UCSD-AML1 (cell line): ENCODE data around the gene RHBDD2.
"Not testable (repeated sequence)": the region's sequence is repeated elsewhere in the genome, so short reads cannot be mapped to it uniquely, and the experiment has no call there.

Experiments
- DNase-seq: peaks from one replicate; lab custom pipeline; 2025; ENCODE audit not compliant: unreplicated experiment; lab: John Stamatoyannopoulos, UW

RHBDD2 gene

GRCh38 chr7:75866114-75866488 lies 12.7 kb upstream of the RHBDD2 start:
- no peak for DNase-seq

- peak; percentile 16 for DNase-seq
Measured at GRCh38 chr7:75866489-75867389, 12.1 kb upstream of the RHBDD2 start.

DNA sequence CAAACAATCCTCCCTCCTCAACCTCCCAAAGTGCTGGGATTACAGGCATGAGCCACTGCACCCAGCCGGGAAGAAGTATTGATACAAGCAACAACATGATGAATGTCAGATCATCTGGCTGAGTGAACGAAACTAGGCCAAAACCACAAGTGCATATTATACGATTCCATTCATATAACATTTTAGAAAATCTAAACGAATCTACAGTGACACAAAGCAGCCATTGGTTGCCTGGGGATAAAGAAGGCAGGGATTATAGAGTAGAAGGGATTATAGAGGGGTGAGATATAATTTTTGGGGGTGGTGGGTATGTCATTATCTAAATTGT lies 11.5 kb upstream of the RHBDD2 start:
- DNase-seq: no peak

DNA sequence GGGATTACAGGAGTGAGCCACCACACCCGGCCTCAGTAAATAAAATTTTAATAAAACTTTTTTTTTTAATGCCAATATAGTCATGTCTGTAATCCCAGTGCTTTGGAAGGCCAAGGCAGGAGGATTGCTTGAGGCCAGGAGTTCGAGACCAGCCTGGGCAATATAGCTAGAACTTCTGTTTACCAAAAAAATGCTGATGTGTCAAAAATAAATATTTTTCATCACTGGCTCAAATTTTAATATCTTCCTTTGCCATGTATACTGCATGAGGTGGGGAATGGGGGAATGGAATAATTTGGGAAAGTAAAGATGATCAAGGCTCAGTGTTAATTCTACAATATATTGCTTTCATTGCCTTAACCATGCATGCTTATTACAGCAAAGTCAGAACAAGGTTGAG lies 10.7 kb upstream of the RHBDD2 start:
- no peak for DNase-seq

- no peak for DNase-seq
Measured at GRCh38 chr7:75869776-75870379, 9.0 kb upstream of the RHBDD2 start.

DNA sequence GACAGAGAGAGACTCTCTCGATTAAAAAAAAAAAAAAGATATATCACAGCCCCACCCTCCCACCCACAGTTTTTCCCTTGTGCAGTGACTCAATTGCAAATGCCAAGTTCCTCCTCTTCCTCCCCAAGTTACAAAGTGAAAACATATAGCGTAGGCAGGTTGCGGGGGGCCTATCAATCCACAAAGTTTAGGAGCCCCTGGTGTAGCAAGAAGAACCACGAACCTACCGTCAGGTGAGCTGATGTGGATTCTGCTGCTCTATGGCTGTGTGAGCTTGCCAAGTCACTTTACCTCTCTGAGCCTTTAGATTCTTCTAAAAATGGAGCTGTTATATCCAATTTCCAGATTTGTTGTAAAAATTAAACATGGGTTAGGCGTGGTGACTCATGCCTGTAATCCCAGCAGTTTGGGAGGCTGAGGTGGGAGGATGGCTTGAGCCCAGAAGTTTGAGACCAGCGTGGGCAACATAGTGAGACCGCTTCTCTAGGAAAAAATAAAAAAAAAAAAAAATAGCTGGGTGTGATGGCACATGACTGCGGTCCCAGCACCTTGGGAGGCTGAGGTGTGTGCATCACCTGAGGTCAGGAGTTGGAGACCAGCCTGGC lies 8.2 kb upstream of the RHBDD2 start:
- DNase-seq: no peak

DNA sequence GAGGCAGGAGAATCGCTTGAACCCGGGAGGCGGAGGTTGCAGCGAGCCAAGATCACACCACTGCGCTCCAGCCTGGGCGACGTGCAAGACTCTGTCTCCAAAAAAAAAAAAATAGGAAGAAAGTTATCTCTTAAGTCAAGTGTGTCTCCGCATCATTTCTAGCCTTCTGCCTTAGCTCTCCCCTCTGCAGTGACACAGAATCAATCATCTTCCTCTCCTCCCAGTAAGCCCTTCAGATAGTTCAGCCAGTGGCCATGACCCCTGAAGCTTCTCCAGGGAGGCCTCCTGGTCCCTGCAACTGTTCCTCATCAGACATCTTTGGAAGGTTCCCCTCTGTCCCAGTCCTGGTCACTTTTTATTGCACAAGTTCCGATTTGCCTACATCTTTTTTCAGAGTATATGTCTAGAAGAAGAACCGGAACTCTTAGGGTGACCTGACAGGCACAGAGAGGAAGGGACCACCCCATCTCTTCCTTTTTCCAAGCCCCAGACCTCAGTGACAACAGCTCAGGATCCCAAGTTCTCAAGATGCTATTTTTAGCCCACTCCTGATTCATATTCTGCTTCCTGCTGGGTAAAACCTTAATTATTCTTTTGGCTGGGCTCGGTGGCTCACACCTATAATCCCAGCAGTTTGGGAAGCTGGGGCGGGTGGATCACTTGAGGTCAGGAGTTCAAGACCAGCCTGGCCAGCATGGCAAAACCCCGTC lies 6.6 kb upstream of the RHBDD2 start:
- DNase-seq: no peak

- DNase-seq: not testable (repeated sequence)
Measured at GRCh38 chr7:75874180-75874579, 4.7 kb upstream of the RHBDD2 start.

DNA sequence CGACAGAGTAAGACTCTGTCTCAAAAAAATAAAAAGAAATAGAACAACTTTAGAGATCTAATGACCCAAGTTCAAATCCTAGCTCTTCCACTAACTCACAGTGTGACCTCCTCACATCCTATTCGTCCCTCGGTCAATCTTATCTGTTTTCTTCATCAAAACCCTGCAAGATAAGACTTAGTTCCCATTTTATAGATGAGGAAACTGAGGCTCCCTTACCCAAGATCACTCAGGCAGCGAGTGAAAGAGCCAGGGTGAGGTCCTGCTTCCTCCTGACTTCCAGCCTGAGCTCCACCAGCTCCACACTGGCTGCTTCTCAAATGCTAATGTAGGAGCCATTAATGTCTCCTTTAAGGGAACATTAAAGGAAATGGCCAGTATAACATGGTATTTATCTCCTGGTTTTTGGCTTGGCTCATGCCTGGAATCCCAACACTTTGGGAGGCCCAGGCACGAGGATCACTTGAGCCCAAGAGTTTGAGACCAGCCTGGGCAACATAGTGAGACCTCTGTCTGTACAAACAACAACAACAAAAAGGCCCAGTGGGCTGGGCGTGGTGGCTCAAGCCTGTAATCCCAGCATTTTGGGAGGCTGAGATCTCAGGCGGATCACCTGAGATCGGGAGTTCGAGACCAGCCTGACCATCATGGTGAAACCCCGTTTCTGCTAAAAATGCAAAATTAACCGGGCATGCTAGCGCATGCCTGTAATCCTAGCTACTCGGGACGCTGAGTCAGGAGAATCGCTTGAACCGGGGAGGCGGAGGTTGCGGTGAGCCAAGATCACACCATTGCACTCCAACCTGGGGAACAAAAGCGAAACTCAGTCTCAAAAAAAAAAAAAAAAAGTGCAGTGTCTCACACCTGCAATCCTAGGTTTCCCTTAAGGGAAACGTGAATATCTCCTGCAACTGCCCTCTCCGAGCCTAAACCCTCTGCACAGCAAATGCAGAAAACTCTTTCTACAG lies 3.4 kb upstream of the RHBDD2 start:
- DNase-seq: no peak

GRCh38 chr7:75876126-75876881 lies 2.5 kb upstream of the RHBDD2 start:
- no peak for DNase-seq

GRCh38 chr7:75878312-75878768 lies 494 bp upstream of the RHBDD2 start:
- DNase-seq: no peak

DNA sequence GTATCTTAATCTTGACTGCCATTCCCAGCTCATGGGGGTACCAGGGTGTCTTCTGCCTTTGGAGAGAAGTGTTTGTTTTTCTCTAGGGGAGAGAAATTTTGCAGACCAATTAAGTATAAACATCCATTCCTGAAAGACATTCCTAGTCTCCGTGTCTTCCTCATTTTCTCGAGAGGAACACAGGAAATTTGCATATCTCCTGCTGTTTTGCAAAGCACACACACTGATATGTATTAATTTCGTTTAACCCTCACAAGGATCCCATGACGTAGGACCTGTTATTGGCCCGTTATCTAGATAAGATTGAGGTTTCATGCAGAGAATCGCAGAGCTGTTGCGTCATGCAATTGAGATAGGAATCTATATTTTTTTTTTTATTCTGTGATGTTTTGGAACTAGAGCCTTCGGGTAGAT lies 944 bp downstream of the RHBDD2 start:
- DNase-seq: no peak

DNA sequence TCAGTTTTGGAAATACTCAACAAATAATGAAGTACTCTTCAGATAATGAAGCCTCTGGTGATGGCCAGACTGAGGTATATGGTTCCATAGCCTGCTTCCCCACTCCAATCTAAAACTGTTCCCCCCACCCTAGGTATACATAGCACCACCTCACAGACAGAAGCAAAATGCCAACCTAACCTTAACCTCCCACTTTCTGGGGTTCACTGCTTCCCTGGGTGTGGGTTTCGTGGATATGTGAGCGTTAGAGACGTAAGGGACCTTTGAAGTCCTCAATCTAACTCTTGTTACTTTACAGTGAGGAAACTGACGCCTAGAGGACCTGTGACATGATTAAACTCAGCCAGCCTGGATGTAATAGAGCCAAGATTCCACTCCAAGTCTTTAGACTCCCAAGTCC lies 1.4 kb downstream of the RHBDD2 start:
- DNase-seq: no peak

DNA sequence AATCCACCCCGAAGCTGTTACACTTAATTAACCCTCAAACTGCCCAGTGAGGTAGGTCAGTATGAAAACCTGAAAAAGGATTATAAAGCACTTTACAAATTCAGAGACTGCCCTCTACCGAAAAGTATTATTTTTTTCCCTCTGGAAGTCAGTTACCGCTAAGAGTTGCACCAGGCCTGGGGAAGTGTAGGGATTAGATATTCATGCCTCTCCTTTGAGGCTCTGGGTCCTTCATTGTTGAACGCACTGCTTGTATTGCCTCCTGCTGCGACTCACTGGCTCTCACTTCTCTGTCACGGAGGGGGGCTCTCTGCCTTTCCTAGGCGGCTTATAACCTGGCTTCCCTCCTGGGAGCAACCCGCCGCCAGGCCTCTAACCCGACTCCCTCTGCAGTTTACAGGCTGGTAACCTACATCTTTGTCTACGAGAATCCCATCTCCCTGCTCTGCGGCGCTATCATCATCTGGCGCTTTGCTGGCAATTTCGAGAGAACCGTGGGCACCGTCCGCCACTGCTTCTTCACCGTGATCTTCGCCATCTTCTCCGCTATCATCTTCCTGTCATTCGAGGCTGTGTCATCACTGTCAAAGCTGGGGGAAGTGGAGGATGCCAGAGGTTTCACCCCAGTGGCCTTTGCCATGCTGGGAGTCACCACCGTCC lies 2.7 kb downstream of the RHBDD2 start:
- DNase-seq: no peak

- DNase-seq: not testable (repeated sequence)
Measured at GRCh38 chr7:75883265-75883824, 4.5 kb downstream of the RHBDD2 start.

DNA sequence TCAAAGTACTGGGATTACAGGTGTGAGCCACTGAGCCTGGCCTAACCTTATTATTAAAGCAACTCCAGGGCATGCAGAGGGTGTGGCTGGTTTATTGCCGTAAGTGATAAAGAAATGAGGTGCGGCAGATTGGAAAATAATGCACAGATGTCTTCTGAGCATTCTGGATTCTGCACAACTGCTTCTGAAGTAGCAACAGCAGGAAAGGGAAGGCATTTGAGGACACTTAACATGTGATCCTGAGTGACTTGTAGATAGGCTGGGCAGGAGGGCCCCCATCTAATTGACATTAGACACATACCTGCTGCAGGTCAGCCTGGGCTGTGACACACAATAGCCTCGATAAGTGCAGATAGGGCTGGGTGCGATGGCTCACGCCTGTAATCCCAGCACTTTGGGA lies 5.6 kb downstream of the RHBDD2 start:
- no peak for DNase-seq

GRCh38 chr7:75885036-75885435 lies 6.2 kb downstream of the RHBDD2 start:
- no peak for DNase-seq

- no peak for DNase-seq
Measured at GRCh38 chr7:75887669-75888369, 9.0 kb downstream of the RHBDD2 start.
